ENCODE data around the gene SRSF9. TPM values are rescaled to one million over a fixed set of nuclear protein-coding genes. Genes with fewer than 3 reads are reported as not detected.

The SRSF9 gene
- total RNA-seq, 2 donors from 2014 or later = 41.0 to 83.5 TPM

DNA sequence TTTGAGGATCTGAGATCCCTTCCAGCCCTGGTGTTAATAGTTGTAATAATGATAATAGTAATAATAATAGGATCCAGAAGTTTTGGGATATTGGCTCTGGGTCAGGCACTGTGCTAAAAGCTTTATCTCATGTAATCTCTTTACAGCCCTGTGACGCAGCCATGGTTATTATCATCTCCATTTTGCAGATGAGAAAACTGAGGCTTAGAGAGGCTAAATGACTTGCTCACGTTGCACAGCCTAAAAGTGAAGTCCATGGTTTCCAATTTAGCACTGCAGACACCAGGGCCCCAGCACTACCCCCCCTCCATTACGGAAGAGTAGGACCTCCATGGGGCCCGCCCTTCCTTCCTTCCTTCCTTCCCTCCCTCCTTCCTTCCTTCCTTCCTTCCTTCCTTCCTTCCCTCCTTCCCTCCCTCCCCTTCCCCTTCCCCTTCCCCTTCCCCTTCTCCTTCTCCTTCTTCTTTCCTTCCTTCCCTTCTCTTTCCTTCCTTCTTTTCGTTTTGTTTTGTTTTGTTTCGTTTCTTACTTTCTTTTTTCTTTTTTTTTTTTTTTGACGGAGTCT, 46.6 kb downstream of the SRSF9 start:
- Histone ChIP-seq H3K9me3 (no peaks in the 10 kb centered on the region), H3K27me3 (replicated peaks; ENCODE audit: insufficient read depth) (no peaks in the 10 kb centered on the region), H3K4me1 (ENCODE audit: control insufficient read depth in 1 of 2, low read depth in 2 of 2) (no peaks in the 10 kb centered on the region), H3K36me3 (no peaks in the 10 kb centered on the region), H3K4me3 (no peak overlapping the region), H3K27ac (no peak overlapping the region)
- ATAC-seq (ENCODE audit: insufficient number of reproducible peaks, low FRiP score, low read depth) = no peak
- TF ChIP-seq CTCF (IDR thresholded peaks at IDR 0.05) = no peak
- DNase-seq (ENCODE audit: low spot score) = no peak

- Histone ChIP-seq H3K36me3 (no peaks in the 10 kb centered on the region), H3K4me1 (ENCODE audit: control insufficient read depth in 1 of 2, low read depth in 2 of 2) (no peaks in the 10 kb centered on the region), H3K9me3 (no peaks in the 10 kb centered on the region), H3K27ac (no peak overlapping the region), H3K4me3 (no peak overlapping the region), H3K27me3 (replicated peaks; ENCODE audit: insufficient read depth) (no peaks in the 10 kb centered on the region)
- TF ChIP-seq CTCF (IDR thresholded peaks at IDR 0.05) = no peak
- ATAC-seq (ENCODE audit: insufficient number of reproducible peaks, low FRiP score, low read depth) (no peak), DNase-seq (ENCODE audit: low spot score) (no peak)
These were observed 47.8 kb downstream of the SRSF9 start for GRCh38 chr12:120421701-120422100.

DNA sequence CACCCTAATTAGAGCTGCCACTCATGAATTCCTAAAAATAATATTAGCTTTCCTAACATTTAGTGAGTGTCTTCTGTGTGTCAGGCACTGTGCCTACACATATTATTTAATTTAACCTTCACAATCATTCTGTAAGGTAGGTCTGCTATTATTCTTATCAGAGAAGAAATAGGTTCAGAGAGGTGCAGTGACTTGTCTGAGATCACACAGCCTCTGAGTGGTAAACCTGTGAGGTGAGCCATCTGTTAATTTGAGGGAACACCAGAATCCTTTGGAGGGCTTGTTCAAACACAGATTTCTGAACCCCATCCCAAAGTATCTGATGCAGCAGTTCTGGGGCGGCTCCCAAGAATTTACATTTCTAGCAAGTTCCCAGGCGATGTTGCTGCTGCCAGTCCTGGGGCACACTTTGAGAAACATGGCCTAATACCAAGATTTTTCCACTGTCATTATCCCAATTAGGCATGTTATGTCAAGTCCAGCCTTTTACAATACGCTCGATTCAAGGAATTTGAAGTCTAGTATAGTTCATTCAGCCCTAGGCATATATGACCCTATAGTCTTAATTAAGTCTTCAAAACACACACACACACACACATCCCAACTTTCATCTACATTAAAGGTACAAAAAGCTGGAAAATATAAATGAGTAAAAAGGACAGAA, 51.5 kb downstream of the SRSF9 start:
- ATAC-seq (ENCODE audit: insufficient number of reproducible peaks, low FRiP score, low read depth) = no peak
- Histone ChIP-seq H3K27ac (no peak overlapping the region), H3K36me3 (no peaks in the 10 kb centered on the region), H3K4me3 (no peak overlapping the region), H3K9me3 (no peaks in the 10 kb centered on the region), H3K27me3 (replicated peaks; ENCODE audit: insufficient read depth) (no peaks in the 10 kb centered on the region), H3K4me1 (ENCODE audit: control insufficient read depth in 1 of 2, low read depth in 2 of 2) (no peaks in the 10 kb centered on the region)
- no peak for TF ChIP-seq CTCF (IDR thresholded peaks at IDR 0.05)
- no peak for DNase-seq (ENCODE audit: low spot score)

- Histone ChIP-seq H3K27me3 (replicated peaks; ENCODE audit: insufficient read depth) (no peaks in the 10 kb centered on the region), H3K36me3 (no peaks in the 10 kb centered on the region), H3K9me3 (no peaks in the 10 kb centered on the region), H3K4me3 (no peak overlapping the region), H3K4me1 (ENCODE audit: control insufficient read depth in 1 of 2, low read depth in 2 of 2) (no peaks in the 10 kb centered on the region), H3K27ac (no peak overlapping the region)
- TF ChIP-seq CTCF (IDR thresholded peaks at IDR 0.05) = no peak
- DNase-seq (ENCODE audit: low spot score) (no peak), ATAC-seq (ENCODE audit: insufficient number of reproducible peaks, low FRiP score, low read depth) (no peak)
These were observed 52.9 kb downstream of the SRSF9 start for GRCh38 chr12:120416490-120417216.

DNA sequence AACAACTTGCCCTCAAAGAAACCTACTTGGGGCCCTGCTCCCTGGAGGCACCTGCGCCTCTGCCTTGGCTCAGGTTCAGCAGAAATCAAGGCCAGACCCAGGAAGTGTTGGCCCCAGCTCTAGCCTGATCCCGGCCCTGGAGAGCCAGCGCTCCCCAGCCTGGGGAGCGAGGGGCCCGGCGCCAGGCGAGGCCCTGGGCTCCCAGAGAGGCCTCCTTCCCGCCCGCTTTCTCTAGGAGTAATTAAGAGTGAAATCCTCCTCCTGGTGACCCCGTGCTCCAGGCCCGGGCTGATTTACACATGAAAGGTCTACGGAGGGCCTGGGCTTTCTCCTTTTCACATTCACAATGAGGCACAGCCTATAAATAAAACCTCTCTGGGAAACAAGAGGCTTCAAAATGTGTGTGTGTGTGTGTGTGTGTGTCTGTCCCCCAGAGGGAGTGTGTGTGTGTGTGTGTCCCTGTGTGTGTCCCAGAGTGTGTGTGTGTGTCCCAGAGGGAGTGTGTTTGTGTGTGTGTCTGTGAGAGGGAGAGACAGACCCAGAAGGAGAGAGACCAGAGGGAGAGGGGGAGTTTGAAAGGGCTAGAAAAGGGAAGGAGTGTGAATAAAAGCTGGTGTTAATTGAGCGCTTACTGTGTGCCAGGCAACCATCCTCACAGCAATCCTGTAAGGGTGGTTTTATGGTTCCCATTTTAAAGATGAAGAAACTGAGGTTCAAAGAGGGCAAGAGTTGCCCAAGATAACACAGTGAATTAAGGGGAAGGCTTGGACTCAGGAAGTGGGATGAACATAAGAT, 55.5 kb downstream of the SRSF9 start:
- Histone ChIP-seq H3K27me3 (replicated peaks; ENCODE audit: insufficient read depth) (no peaks in the 10 kb centered on the region), H3K9me3 (no peaks in the 10 kb centered on the region), H3K4me1 (ENCODE audit: control insufficient read depth in 1 of 2, low read depth in 2 of 2) (no peaks in the 10 kb centered on the region), H3K27ac (no peak overlapping the region), H3K36me3 (no peaks in the 10 kb centered on the region), H3K4me3 (no peak overlapping the region)
- no peak for ATAC-seq (ENCODE audit: insufficient number of reproducible peaks, low FRiP score, low read depth)
- no peak for TF ChIP-seq CTCF (IDR thresholded peaks at IDR 0.05)
- no peak for DNase-seq (ENCODE audit: low spot score)
